ENCODE measurements around the gene COL13A1.
A peak's percentile ranks its signal among the peaks of the same experiment; 100 is the strongest.

COL13A1 gene

GRCh38 chr10:69913606-69914382 lies 112.1 kb downstream of the COL13A1 start:
- DNase-seq (ENCODE audit: low read depth), result peak; percentile 17
- no peak for TF ChIP-seq CTCF (IDR thresholded peaks at IDR 0.05; ENCODE audit: low read depth, low read length)
- no peak for TF ChIP-seq POLR2A (IDR thresholded peaks at IDR 0.05; ENCODE audit: extremely low read depth, insufficient read length)
- no peak for TF ChIP-seq MAX (IDR thresholded peaks at IDR 0.05; ENCODE audit: low read depth, low read length)
- TF ChIP-seq MYC (IDR thresholded peaks at IDR 0.05; ENCODE audit: low read depth, low read length), result no peak
- H3K4me3 ChIP-seq (ENCODE audit: low read depth, low read length), result no peak overlapping the region

GRCh38 chr10:69914398-69915214 lies 112.9 kb downstream of the COL13A1 start:
- DNase-seq (ENCODE audit: low read depth), result peak; percentile 73
- H3K4me3 ChIP-seq (ENCODE audit: low read depth, low read length), result no peak overlapping the region
- TF ChIP-seq POLR2A (IDR thresholded peaks at IDR 0.05; ENCODE audit: extremely low read depth, insufficient read length), result no peak
- peak; percentile 97 for TF ChIP-seq CTCF (IDR thresholded peaks at IDR 0.05; ENCODE audit: low read depth, low read length)

- no peak overlapping the region for H3K4me3 ChIP-seq (ENCODE audit: low read depth, low read length)
- TF ChIP-seq CTCF (IDR thresholded peaks at IDR 0.05; ENCODE audit: low read depth, low read length) (peak; percentile 4), MYC (IDR thresholded peaks at IDR 0.05; ENCODE audit: low read depth, low read length) (no peak)
- DNase-seq (ENCODE audit: low read depth), result no peak
These were observed 113.5 kb downstream of the COL13A1 start for GRCh38 chr10:69915215-69915560.

GRCh38 chr10:69916118-69916517 lies 114.4 kb downstream of the COL13A1 start:
- TF ChIP-seq MAX (IDR thresholded peaks at IDR 0.05; ENCODE audit: low read depth, low read length) (no peak), MYC (IDR thresholded peaks at IDR 0.05; ENCODE audit: low read depth, low read length) (no peak), POLR2A (IDR thresholded peaks at IDR 0.05; ENCODE audit: extremely low read depth, insufficient read length) (no peak), CTCF (IDR thresholded peaks at IDR 0.05; ENCODE audit: low read depth, low read length) (no peak)
- no peak for DNase-seq (ENCODE audit: low read depth)
- H3K4me3 ChIP-seq (ENCODE audit: low read depth, low read length), result no peak overlapping the region

- no peak for DNase-seq (ENCODE audit: low read depth)
- no peak for TF ChIP-seq MAX (IDR thresholded peaks at IDR 0.05; ENCODE audit: low read depth, low read length)
- TF ChIP-seq MYC (IDR thresholded peaks at IDR 0.05; ENCODE audit: low read depth, low read length), result no peak
- no peak for TF ChIP-seq POLR2A (IDR thresholded peaks at IDR 0.05; ENCODE audit: extremely low read depth, insufficient read length)
- TF ChIP-seq CTCF (IDR thresholded peaks at IDR 0.05; ENCODE audit: low read depth, low read length), result no peak
- no peak overlapping the region for H3K4me3 ChIP-seq (ENCODE audit: low read depth, low read length)
These were observed 116.3 kb downstream of the COL13A1 start for GRCh38 chr10:69918036-69918435.
